Central memory CD8-positive, alpha-beta T cell (primary cell): ENCODE results near the gene STRIP1.

Experiments used
- ATAC-seq: fragments of 150-1000 bp; cut with Tn5 transposase; replicated peaks from 2 replicates; pipeline ENCODE4 v1.10.0; 2022; ENCODE audit warnings: mild to moderate bottlenecking, moderate FRiP score, moderate number of reproducible peaks; ENCODE audit not compliant: poor library complexity, severe bottlenecking; ENCODE audit errors: extremely low read depth
- DNase-seq, 2 donors: peaks; one replicate each; pipeline ENCODE4 v3.0.0; 2021; ENCODE audit warnings: low spot score in 2 of 2
- H3K27ac Mint-ChIP-seq: one replicate; pipeline ENCODE4 v1.8.0; 2022; ENCODE audit warnings: low read depth, mild to moderate bottlenecking, moderate library complexity, mixed read lengths
- H3K27me3 Mint-ChIP-seq: one replicate; pipeline ENCODE4 v1.8.0; 2022; ENCODE audit warnings: mixed read lengths
- H3K36me3 Mint-ChIP-seq: one replicate; pipeline ENCODE4 v1.8.0; 2022; ENCODE audit warnings: mild to moderate bottlenecking, moderate library complexity, mixed read lengths; ENCODE audit not compliant: insufficient read depth
- H3K4me1 Mint-ChIP-seq: one replicate; pipeline ENCODE4 v1.8.0; 2022; ENCODE audit warnings: mixed read lengths
- H3K4me3 Mint-ChIP-seq: one replicate; pipeline ENCODE4 v1.8.0; 2022; ENCODE audit warnings: mild to moderate bottlenecking, moderate library complexity, mixed read lengths
- H3K9me3 Mint-ChIP-seq: one replicate; pipeline ENCODE4 v1.8.0; 2022; ENCODE audit warnings: mixed read lengths

Gene STRIP1

GRCh38 chr1:110034451-110035235, at the start of gene STRIP1:
TSS of gene STRIP1 (plus strand) at chr1:110034624. CDS start at chr1:110034638, 14 bp downstream.
- Mint-ChIP-seq H3K27ac (peak within 1 kb of the TSS; percentile 62), H3K27me3 (no peaks in the 10 kb centered on the region), H3K4me3 (peak within 1 kb of the TSS; percentile 86), H3K4me1 (peaks cover 27% of the 10 kb centered on the region), H3K9me3 (no peaks in the 10 kb centered on the region), H3K36me3 (peaks cover 19% of the 10 kb centered on the region)
- DNase-seq (peak; percentile 87 to 92), ATAC-seq (peak; percentile 96)

GRCh38 chr1:109985247-109986053, 49.0 kb upstream of the STRIP1 start:
- H3K27me3 Mint-ChIP-seq, result no peaks in the 10 kb centered on the region
- no peak for ATAC-seq
- peaks cover 14% of the 10 kb centered on the region for H3K36me3 Mint-ChIP-seq
- H3K4me1 Mint-ChIP-seq, result peaks cover 42% of the 10 kb centered on the region
- no peak for DNase-seq
- H3K4me3 Mint-ChIP-seq, result peak overlapping the region; percentile 99
- H3K27ac Mint-ChIP-seq, result peak overlapping the region; percentile 88
- no peaks in the 10 kb centered on the region for H3K9me3 Mint-ChIP-seq

- Mint-ChIP-seq H3K9me3 (no peaks in the 10 kb centered on the region), H3K36me3 (peaks cover 16% of the 10 kb centered on the region), H3K27me3 (no peaks in the 10 kb centered on the region), H3K27ac (no peak overlapping the region), H3K4me1 (peaks cover 46% of the 10 kb centered on the region), H3K4me3 (peak overlapping the region; percentile 99)
- ATAC-seq (no peak), DNase-seq (no peak)
These were observed 48.4 kb upstream of the STRIP1 start for GRCh38 chr1:109986054-109986444.

- Mint-ChIP-seq H3K27ac (no peak overlapping the region), H3K9me3 (no peaks in the 10 kb centered on the region), H3K36me3 (peaks cover 16% of the 10 kb centered on the region), H3K4me3 (no peak overlapping the region), H3K4me1 (peaks cover 54% of the 10 kb centered on the region), H3K27me3 (no peaks in the 10 kb centered on the region)
- ATAC-seq, result no peak
- DNase-seq, result no peak
These were observed 46.0 kb upstream of the STRIP1 start for GRCh38 chr1:109988349-109988914.

- Mint-ChIP-seq H3K27ac (no peak overlapping the region), H3K36me3 (peaks cover 15% of the 10 kb centered on the region), H3K9me3 (no peaks in the 10 kb centered on the region), H3K4me1 (peaks cover 55% of the 10 kb centered on the region), H3K4me3 (no peak overlapping the region), H3K27me3 (no peaks in the 10 kb centered on the region)
- DNase-seq (no peak), ATAC-seq (no peak)
These were observed 44.7 kb upstream of the STRIP1 start for GRCh38 chr1:109989506-109990301.

GRCh38 chr1:109990302-109990653, 44.1 kb upstream of the STRIP1 start:
- Mint-ChIP-seq H3K4me1 (peaks cover 52% of the 10 kb centered on the region), H3K36me3 (peaks cover 13% of the 10 kb centered on the region), H3K27me3 (no peaks in the 10 kb centered on the region), H3K4me3 (no peak overlapping the region), H3K27ac (no peak overlapping the region), H3K9me3 (no peaks in the 10 kb centered on the region)
- ATAC-seq (no peak), DNase-seq (no peak)

- H3K27ac Mint-ChIP-seq, result no peak overlapping the region
- H3K27me3 Mint-ChIP-seq, result no peaks in the 10 kb centered on the region
These were observed 43.0 kb upstream of the STRIP1 start for GRCh38 chr1:109991400-109991925.

GRCh38 chr1:109993885-109994284, 40.5 kb upstream of the STRIP1 start:
- Mint-ChIP-seq H3K27ac (peak overlapping the region; percentile 29), H3K4me1 (peaks cover 31% of the 10 kb centered on the region), H3K36me3 (peaks cover 14% of the 10 kb centered on the region), H3K4me3 (no peak overlapping the region), H3K27me3 (no peaks in the 10 kb centered on the region), H3K9me3 (no peaks in the 10 kb centered on the region)
- ATAC-seq (no peak), DNase-seq (no peak)

More at GRCh38 chr1:109991400-109991925, 43.0 kb upstream of the STRIP1 start:
- Mint-ChIP-seq H3K4me3 (no peak overlapping the region), H3K36me3 (peaks cover 11% of the 10 kb centered on the region), H3K4me1 (peaks cover 40% of the 10 kb centered on the region), H3K9me3 (no peaks in the 10 kb centered on the region)
- ATAC-seq (no peak), DNase-seq (no peak)

GRCh38 chr1:109994654-109995053, 39.8 kb upstream of the STRIP1 start:
- Mint-ChIP-seq H3K27me3 (no peaks in the 10 kb centered on the region), H3K4me1 (peaks cover 31% of the 10 kb centered on the region), H3K27ac (no peak overlapping the region), H3K36me3 (peaks cover 12% of the 10 kb centered on the region), H3K9me3 (no peaks in the 10 kb centered on the region), H3K4me3 (no peak overlapping the region)
- no peak for ATAC-seq
- no peak for DNase-seq

GRCh38 chr1:109995536-109995935, 38.9 kb upstream of the STRIP1 start:
- H3K27me3 Mint-ChIP-seq, result no peaks in the 10 kb centered on the region

GRCh38 chr1:109996476-109996875, 37.9 kb upstream of the STRIP1 start:
- Mint-ChIP-seq H3K27me3 (no peaks in the 10 kb centered on the region), H3K27ac (no peak overlapping the region)
- no peak for DNase-seq

More at GRCh38 chr1:109995536-109995935, 38.9 kb upstream of the STRIP1 start:
- Mint-ChIP-seq H3K27ac (no peak overlapping the region), H3K4me1 (peaks cover 25% of the 10 kb centered on the region), H3K36me3 (peaks cover 9% of the 10 kb centered on the region), H3K4me3 (no peak overlapping the region), H3K9me3 (no peaks in the 10 kb centered on the region)
- DNase-seq (no peak), ATAC-seq (no peak)

More at GRCh38 chr1:109996476-109996875, 37.9 kb upstream of the STRIP1 start:
- H3K9me3 Mint-ChIP-seq, result no peaks in the 10 kb centered on the region
- peaks cover 7% of the 10 kb centered on the region for H3K36me3 Mint-ChIP-seq
- ATAC-seq, result no peak
- no peak overlapping the region for H3K4me3 Mint-ChIP-seq
- H3K4me1 Mint-ChIP-seq, result peaks cover 18% of the 10 kb centered on the region
